Left ventricle myocardium superior (tissue), 1 donor: ENCODE results near the gene FGD4. TPM values are rescaled to one million over a fixed set of nuclear protein-coding genes. Genes with fewer than 3 reads are reported as not detected.
A peak's percentile ranks its signal among the peaks of the same experiment; 100 is the strongest.

Experiments used
- ATAC-seq: fragments of 200-7000 bp; cut with Tn5 transposase; one replicate; pipeline ENCODE4 v1.9.1; 2020; ENCODE audit warnings: mild to moderate bottlenecking, moderate library complexity
- DNase-seq: peaks from one replicate; pipeline ENCODE4 v3.0.0-alpha.2; 2020
- intact Hi-C: fragments of 100-400 bp; cut with micrococcal nuclease; formaldehyde crosslinking; loops from one replicate; pipeline ENCODE4 v1.11.0; 2022
- total RNA-seq: library from RNA; stranded (reverse); fragmentation: NEBNext Ultra II Directional; extraction: Animal tissue kit (Norgen Biotek cat#: 25700); gene quantifications from one replicate; pipeline ENCODE4 v1.2.1, GENCODE V29; 2021
- donor health status: DM: no; HTN: yes; CAD: no; lungs with severe emphysema.

Gene FGD4
- total RNA-seq, 1 donor from 2014 or later: 21.7 TPM

GRCh38 chr12:32569259-32569658 lies 169.9 kb downstream of the FGD4 start:
- ATAC-seq (peak; percentile 7), DNase-seq (no peak)
- intact Hi-C loops: no loop called here

- DNase-seq: no peak
- ATAC-seq: no peak
- intact Hi-C loops: no loop called here
Observed at GRCh38 chr12:32574585-32574984, 175.2 kb downstream of the FGD4 start.

GRCh38 chr12:32577328-32577727 lies 178.0 kb downstream of the FGD4 start:
- ATAC-seq (no peak), DNase-seq (no peak)
- intact Hi-C loops: no loop called here

- no peak for DNase-seq
- no peak for ATAC-seq
- intact Hi-C loops: no loop called here
Observed at GRCh38 chr12:32583534-32583933, 184.2 kb downstream of the FGD4 start.

- ATAC-seq: no peak
- intact Hi-C loops: no loop called here
- DNase-seq: no peak
Observed at GRCh38 chr12:32585680-32586079, 186.3 kb downstream of the FGD4 start.

GRCh38 chr12:32586390-32586789 lies 187.0 kb downstream of the FGD4 start:
- intact Hi-C loops: no loop called here
- DNase-seq (no peak), ATAC-seq (no peak)

GRCh38 chr12:32587581-32588495 lies 188.5 kb downstream of the FGD4 start:
- intact Hi-C loops: no loop called here
- ATAC-seq (peak; percentile 11), DNase-seq (no peak)

GRCh38 chr12:32588604-32589003 lies 189.2 kb downstream of the FGD4 start:
- ATAC-seq (no peak), DNase-seq (no peak)
- intact Hi-C loops: no loop called here

GRCh38 chr12:32589165-32589865 lies 190.0 kb downstream of the FGD4 start:
- DNase-seq (no peak), ATAC-seq (no peak)
- intact Hi-C loops: no loop called here

- no peak for DNase-seq
- intact Hi-C loops: no loop called here
- no peak for ATAC-seq
Observed at GRCh38 chr12:32595251-32595650, 195.9 kb downstream of the FGD4 start.

- no peak for ATAC-seq
- intact Hi-C loops: no loop called here
- DNase-seq: no peak
Observed at GRCh38 chr12:32596030-32596429, 196.7 kb downstream of the FGD4 start.

GRCh38 chr12:32598688-32599087 lies 199.3 kb downstream of the FGD4 start:
- no peak for DNase-seq

GRCh38 chr12:32600681-32601080 lies 201.3 kb downstream of the FGD4 start:
- DNase-seq (no peak), ATAC-seq (no peak)
- intact Hi-C loops: no loop called here

More at GRCh38 chr12:32598688-32599087, 199.3 kb downstream of the FGD4 start:
- intact Hi-C loops: no loop called here
- no peak for ATAC-seq

- DNase-seq (no peak), ATAC-seq (no peak)
- intact Hi-C loops: no loop called here
Observed at GRCh38 chr12:32603071-32603470, 203.7 kb downstream of the FGD4 start.

GRCh38 chr12:32603858-32604257 lies 204.5 kb downstream of the FGD4 start:
- ATAC-seq (no peak), DNase-seq (no peak)
- intact Hi-C loops: no loop called here

GRCh38 chr12:32604565-32604964 lies 205.2 kb downstream of the FGD4 start:
- no peak for DNase-seq
- intact Hi-C loops: no loop called here
- ATAC-seq: no peak

- ATAC-seq (no peak), DNase-seq (no peak)
- intact Hi-C loops: no loop called here
Observed at GRCh38 chr12:32605326-32606095, 206.2 kb downstream of the FGD4 start.

GRCh38 chr12:32606443-32606842 lies 207.1 kb downstream of the FGD4 start:
- DNase-seq (no peak), ATAC-seq (peak; percentile 24)
- intact Hi-C loops: no loop called here

GRCh38 chr12:32609966-32610365 lies 210.6 kb downstream of the FGD4 start:
- intact Hi-C loops: no loop called here
- DNase-seq: no peak
- ATAC-seq: no peak

GRCh38 chr12:32611986-32612385 lies 212.6 kb downstream of the FGD4 start:
- ATAC-seq: peak; percentile 93
- DNase-seq: peak; percentile 67
- intact Hi-C loops: no loop called here
